DMS 273 (cell line): ENCODE measurements around the gene KNSTRN.

ENCODE experiments used
- DNase-seq: peaks from one replicate; lab custom pipeline; 2025; ENCODE audit not compliant: unreplicated experiment; lab: John Stamatoyannopoulos, UW

Gene KNSTRN, protein sequence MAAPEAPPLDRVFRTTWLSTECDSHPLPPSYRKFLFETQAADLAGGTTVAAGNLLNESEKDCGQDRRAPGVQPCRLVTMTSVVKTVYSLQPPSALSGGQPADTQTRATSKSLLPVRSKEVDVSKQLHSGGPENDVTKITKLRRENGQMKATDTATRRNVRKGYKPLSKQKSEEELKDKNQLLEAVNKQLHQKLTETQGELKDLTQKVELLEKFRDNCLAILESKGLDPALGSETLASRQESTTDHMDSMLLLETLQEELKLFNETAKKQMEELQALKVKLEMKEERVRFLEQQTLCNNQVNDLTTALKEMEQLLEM

DNA sequence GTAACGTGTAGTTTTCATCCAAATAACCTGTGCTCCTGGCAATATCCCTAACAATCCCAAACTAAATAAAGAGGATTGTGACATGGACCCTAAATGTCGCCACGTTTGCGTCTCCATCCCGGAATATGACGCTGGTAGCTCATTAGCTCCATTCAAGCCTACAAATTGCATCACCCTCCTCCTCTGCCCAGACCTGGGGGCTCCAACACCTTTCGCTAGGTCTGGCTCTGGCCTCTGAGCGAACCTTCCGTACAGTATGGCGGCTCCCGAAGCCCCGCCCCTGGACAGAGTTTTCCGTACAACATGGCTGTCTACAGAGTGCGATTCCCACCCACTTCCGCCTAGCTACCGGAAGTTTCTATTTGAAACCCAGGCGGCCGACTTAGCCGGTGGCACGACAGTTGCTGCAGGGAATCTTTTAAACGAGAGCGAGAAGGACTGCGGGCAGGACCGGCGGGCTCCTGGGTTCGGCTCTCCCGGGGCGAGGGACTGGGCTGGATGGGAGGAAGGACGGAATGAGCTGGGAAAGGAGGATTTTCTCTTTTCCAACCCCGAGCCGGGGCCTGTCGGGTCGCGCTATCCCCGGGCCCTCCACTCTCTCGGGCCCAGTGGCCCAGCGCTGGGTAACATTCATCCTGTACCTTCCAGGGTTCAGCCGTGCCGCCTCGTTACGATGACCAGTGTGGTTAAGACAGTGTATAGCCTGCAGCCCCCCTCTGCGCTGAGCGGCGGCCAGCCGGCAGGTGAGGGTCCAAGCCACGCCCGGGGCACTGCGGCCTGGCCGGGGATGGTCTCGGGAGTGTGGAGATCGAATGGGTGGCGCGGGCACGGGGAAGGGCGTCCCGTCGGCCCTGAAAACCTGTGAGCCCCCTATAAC, at the start of gene KNSTRN:
Gene KNSTRN (plus strand): TSS at position 142 of the 877 bp plus-strand sequence. CDS start 115 bp downstream, at position 257.
- peak; percentile 96 for DNase-seq

DNA sequence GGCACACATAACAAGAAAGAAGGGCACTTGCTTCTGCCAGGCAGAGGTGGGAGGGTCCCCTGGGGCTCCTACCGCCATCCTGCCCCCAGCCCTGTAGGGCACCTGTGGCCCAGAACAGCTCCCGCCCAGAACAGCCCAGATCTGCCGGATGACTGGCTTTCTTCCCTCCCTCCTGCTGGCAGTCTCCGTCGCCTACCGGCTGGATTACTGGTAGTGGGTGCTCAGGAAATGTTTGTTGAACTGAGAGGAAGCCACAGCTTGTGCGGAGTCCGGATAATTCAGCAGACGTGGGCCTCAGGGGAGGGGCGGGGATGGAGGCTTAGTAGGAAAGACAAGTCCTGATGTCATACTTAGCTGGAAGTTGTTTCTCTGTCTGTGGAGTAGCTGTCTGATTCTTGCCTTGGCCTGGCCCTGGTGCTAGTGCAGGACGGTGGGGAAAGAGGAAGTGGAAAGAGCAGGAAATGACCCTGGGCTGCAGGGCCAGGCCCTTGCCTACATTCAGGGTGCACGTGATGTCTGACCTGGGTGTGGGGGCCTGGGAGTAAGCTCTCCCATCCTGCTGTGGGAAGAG, 48.5 kb upstream of the KNSTRN start:
- no peak for DNase-seq

DNA sequence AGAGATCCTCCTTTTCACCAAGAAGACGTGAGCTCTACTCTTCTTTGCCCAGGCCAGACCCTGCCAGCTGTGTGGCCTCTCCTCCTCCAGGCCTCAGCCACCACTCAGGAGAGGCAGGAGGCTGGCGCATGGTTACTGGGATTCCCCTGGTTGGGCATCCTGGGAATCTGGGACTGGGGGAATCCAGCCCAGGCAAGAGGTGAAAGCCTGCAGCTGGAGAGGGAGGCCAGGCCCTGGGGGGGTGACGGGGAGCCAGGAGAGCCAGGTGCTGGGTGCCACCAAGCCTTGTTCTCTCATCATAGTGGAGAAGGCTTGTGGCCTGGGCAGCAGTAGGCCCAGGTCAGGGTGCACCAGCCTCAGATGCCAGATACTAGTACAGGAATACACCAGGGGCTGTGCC, 48.0 kb upstream of the KNSTRN start:
- no peak for DNase-seq

DNA sequence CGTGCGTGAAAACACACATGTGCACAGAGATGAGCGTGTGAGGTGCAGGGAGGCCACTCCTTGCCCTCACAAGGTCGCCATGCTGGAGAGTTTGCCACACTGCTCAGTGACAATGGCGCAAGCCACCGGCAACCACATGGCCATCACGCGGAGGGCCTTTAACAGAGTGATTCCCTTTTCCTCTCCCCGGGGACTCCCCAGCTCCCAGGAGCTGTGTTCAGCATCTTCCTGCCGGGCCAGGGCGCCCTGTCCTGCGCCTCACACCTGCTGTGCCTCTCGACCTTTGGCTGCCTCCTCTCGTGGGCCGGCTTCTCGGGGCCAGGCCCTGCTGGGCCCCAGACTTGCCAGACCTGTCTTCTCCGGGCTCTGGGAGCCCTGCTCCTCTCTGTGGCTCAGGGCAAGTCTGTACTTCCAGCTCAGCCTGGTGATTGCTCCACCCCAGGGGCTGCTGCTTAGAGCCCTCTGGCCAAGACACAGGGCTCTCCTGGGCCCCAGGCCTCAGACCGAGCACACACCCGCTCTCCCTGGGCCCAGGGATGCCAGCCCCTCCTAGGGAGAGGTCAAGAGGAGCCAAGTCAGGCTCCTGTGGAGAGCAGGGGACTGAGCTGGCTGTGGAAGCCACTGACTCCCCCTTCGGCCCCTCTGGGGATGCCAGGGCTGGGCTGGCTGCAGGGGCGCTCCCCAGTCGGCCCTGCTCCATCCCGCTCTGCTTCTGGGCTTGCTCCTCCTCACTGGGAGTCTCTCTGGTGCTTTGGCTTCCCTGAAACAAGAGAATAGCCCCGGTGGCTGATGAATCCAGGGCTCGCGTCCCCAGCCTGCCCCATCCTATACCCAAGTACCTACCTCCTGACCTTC, 47.4 kb upstream of the KNSTRN start:
- DNase-seq = no peak

DNA sequence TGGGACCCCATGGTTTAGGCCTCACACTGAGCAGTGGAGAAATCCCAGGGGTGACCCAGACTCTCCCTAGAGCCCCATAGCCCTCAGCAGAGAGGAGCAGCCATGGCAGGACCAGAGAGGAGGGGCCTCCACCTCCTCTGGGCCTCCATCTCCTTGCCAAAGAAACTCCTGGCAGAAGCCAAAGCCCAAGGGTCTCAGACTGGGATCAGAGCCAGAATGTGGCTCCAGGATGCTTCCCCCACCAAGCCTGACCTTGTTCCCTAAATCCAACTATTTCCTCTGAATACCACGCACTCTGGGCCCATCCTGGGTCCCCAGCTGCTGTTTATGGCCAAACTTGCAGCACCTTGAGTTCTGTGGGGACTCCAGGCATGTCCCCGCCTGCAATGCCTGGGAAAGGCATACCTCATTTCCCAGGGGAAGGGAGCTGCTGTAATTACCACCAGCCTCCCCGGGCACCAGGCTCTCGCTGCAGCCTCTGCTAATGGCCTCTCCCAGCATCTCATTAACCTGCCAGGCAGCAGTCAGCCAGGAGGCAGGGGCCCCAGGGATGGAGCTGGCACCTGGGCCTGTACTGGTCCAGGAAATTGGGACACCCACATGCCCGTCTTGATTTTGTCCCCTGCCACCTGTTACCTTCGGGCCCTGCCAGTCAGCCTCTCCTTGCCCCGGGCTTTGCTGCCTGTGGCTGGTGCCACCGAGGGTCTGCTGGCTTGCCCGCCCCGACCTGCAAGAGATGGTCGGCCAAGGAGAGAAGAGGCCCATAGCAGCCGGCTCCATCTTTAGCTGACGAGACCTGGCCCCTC, 46.4 kb upstream of the KNSTRN start:
- peak; percentile 70 for DNase-seq

DNA sequence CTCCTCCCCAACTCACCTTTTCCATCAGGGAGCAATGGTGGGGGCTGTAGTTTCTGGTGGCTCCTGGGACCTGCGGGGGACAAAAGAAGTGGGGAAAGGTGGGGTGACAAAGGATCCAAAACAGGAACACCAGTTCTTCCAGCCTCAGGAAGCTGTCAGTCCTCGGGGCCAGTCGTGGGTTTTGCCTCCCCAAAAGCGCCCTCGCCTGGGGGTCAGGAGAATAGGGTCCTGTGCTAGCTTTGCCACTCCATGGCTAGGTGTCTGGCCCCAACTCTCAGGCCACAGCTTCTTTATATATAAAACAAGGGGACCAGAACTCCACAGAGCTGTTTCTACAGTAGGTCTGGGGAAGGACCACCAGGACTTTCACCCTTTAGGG, 45.8 kb upstream of the KNSTRN start:
- peak; percentile 30 for DNase-seq

DNA sequence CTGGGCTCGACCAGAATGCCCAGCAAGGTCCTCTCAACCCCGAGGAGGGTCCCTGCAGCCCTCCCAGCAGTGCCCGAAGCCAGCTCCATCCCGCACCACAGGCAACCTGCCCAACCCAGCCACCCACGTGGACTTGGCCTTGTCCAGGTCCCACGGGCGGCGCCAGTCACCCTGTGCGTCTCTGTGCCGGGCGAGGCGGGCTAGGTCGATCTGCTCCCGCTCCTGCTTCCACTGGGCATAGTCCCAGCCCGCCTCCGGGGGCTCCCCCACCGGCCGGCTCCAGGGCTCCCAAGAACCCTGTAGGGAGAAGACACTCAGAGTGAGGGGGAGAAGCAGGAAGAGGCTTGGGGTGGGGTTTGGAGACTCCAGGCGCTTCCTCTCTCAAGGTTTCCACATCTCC, 44.9 kb upstream of the KNSTRN start:
- DNase-seq = no peak

DNA sequence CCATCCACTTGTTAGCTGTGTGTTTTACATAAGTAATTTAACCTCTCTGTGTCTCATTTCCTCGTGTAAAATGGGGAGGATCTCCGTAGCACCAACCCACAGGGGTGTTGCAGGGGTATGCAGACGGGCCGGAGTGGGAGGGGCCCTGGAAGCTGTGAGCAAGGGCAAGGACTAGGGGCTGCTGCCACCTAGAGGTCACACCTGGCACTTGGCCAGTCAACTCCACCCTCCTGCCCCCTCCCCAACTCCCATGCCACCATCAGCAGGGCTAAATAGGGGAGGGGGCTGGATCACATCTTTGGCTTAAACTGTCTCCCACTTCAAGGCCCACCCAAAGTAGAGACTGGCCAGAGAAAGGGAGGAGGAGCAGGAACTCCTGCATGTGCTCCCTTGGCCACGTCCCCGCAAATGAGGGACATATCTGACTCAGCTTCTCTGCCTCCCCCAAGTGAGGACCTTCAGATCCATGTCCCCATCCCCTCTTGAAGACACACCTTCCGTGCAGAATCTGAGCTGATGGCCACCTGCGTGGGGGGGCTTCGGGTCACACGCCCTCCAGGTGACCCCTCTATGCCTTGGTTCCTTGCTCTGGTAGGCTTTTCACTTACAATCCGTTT, 44.4 kb upstream of the KNSTRN start:
- peak; percentile 83 for DNase-seq

DNA sequence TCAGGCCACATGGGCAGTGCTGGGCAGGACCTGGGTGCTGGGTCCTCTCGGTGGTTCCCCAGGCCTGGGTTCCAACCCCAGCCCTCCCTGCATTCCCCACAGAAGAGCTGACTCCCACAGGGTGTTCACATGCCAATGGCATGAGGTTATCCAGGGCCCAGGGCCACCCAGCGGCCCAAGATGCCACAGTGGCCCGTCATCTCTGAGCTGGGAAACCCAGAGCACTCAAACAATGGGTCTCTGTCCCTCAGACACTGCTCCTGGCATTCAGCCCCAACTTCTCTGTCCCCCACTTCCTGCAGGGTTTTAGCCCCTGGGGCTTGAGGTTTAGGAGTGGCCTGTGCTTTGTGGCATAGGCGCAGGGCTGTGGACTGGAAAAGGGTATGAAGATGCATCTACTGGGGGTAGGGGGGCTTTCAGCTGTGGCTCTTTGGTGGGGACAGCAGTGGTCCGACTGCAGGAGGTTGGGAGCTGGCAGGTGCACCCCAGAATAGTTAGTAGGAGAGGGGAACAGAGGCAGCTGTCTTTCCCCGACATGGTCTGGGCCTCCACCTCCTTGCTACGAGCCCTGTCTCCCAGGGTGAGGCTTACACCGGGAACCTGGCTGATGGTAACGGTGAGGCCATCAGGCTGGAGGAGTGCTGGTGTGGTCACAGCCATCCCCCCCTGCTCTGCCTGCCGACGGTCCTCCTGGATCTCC, 43.5 kb upstream of the KNSTRN start:
- no peak for DNase-seq

DNA sequence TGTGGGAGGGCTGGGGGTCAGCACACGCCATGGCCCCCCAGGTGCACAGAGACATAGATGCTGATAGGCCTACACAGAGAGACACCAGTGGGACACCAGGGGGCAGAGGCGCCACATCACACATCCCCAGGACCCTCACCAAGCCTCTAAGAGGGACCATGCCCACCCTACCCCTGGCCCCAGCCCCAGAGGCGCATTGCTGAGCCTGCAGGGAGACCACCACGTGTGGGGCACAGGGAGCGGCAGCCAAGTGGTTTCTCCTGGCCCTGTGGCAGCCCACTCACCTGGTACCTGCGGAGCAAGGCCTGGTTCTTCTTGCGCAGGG, 42.9 kb upstream of the KNSTRN start:
- DNase-seq = peak; percentile 33

DNA sequence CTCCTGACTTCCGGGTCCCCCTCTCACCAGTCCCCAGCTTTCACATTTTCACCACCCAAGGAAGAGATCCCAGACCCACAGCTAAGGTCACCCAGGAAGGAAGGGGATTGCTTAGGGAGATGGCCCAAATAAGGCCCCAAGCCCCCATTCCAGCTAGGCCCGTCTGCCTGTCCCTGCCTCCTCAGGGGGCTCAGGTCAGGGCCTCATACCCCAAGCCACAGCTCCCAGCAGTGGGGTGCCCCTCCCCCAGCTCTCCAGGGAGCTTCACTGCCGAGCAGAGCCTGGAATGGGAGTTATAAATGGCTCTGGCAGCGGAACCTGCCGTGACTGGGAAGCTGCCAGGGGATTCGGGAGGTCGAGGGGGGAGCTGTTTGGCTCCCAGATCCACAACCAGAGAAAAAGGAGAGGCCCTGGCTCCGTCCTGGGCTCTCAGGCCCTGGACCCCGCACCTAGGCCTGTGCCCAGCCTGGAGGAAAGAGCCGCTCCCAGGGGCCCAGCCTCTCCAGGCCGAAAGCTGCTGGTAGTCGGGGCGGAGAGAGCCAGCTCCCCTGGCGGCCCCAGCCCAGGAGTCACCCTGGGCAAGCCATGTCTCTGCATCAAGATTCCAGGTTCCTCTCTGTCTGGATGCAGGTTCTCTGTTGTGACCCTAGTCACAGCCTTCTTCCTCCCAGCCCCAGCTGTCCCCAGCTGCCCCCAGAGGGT, 42.3 kb upstream of the KNSTRN start:
- DNase-seq = peak; percentile 68

DNA sequence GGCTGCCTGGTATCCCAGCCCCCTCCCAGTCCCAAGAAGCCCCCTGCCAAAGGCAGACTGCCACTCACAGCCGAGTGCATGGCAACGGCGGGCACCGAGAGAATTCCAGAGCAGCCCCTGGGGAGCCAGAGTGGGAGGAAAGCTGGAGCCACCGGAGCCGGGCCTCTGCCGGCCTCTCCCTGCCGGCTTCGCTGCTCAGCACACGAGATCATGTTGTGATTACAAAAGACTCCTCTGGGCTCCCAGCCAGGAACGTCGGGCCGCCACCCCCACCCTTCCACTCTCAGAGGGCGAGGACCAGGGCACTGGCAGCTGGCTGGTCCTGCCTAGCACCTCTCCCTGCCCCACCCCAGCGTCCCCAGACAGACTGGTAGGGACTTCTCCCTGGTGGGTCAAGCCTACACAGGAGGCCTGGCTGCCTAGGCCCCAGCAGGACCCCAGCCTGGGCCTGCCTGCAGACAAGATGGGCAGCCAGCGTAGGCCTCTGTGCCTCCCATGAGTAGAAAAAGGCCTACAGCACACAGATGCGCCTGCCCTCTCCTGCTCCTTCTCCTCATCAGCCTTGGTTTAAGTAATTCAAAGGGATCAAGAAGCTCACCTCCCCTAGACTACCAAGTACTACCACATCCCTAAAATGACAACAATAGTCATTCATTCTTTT, 41.7 kb upstream of the KNSTRN start, which contains the start of gene CCDC9B:
Gene CCDC9B (minus strand): TSS at position 200 of the 661 bp plus-strand sequence. CDS start 120 bp downstream, at position 80.
- DNase-seq = peak; percentile 89

DNA sequence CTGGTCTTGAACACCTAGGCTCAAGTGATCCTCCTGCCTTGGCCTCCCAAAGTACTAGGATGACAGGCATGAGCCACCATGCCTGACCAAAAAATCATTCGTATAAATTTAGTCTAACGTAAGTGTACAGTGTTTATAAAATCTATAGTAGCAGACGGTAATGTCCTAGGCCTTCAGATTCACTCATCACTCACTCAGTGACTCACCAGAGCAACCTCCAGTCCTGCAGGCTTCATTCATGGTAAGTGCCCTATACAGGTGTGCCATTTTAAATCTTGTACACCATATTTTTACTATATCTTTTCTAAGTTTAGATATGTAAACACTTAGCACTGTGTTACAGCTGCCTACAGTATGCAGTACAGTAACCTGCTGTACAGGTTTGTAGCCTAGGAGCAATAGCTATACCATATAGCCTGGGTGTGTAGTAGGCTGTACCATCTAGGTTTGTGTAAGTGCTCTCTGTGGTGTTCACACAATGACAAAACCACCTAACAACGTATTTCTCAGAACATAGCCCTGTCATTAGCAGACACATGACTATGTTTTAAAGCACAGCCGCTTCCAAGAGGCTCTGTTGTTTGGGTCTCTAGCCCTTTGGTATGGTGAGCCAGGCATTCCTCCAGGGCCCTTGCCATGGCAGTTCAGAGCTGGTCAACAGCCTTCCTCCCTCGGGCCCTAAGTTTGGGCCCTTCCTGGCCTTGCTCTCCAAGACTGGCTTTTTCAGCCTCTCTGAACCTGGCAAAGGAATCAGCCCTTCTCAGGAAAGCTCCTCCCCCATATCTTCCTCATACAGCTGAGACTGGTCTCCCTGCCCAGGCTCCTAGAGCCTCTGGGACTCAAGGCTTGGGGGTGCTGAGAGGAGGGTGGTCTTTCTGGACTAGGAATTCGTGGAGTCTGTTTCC, 39.9 kb upstream of the KNSTRN start:
- no peak for DNase-seq

DNA sequence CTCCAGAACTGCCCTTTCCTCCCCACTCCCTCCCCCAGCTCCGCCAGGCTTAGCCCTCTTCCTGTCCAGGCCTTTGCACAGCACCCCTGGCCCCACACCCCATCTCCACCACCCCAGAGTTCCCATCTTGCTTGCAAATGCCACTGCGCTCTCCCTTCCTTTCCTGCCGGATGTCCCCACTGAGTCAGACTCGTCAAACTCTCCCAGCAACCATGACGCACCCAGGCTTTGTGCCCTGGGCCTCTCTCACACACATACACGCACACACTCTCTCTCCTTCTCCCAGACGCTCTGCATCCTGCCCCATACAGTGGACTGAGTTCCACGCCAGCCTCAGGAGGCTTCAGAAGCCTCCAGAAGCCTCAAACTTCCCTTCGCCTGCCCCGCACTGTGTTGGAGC, 39.0 kb upstream of the KNSTRN start:
- DNase-seq = no peak

DNA sequence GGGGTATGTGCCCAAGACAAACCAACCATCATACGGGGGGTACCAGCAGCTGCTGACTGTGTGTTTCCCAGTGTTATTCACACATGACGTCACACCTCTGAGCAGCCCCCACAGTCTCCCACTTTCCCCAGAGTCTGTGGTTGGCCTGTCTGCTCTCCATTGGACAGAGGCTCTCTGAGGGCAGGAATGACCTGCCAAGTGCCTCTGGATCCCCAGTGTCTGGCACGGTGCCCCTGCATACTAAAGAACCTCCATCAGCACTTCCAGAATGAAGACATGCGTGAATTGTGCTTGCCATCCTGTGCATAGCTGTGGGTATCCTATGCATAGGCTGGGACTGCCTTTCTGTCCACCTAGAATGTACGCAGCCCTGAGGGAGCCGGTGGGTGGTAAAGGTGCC, 38.3 kb upstream of the KNSTRN start:
- no peak for DNase-seq

DNA sequence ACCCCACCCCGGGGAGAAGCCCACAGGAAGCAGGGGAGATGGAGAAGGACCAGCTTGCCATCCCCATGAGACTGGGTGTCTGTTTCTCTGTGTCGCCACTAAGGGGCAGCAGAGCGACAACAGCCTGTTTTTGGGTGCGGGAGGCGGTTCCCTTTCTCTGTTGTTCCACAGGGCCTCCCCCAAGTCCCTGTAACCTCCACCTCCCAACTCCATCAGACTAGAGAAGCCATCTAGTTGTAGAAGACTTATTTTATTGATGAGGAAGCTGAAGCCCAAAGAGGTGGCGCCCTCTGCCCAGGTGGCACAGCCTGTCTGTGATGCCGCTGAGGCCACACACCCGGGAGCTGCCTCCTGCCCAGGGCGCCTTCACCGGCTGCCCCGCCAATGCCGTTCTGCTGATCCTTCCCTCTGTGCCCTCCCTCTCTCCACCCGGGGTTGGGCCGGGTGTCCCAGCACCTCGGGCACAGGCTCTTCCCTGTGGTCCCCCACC, 37.8 kb upstream of the KNSTRN start:
- peak; percentile 72 for DNase-seq
